COLO829 (cell line): ENCODE data around the gene SRA1.

ENCODE experiments used
- DNase-seq: peaks from one replicate; pipeline ENCODE4 v3.0.0; 2012; ENCODE audit warnings: low spot score

SRA1 gene

DNA sequence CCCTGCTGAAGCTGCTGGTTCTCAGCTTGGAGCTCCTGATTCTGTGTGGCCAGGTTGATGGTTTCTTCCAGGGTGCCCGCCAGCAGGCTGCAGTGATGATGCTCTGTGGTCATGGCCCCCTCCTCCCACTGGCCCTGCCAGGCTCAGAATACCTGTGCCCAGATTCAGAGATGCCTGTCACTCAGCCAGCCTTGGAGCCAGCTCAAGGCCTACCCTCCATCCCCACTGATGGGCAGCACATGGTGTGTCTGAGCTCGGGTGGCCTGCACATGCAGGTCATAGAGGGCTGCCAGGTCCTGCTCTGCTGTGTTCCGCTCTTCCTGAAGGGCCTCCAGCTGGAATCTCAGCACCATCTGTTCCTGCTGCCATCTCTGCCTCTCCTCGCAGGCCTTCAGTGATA lies 12.8 kb upstream of the SRA1 start:
- DNase-seq: no peak

DNA sequence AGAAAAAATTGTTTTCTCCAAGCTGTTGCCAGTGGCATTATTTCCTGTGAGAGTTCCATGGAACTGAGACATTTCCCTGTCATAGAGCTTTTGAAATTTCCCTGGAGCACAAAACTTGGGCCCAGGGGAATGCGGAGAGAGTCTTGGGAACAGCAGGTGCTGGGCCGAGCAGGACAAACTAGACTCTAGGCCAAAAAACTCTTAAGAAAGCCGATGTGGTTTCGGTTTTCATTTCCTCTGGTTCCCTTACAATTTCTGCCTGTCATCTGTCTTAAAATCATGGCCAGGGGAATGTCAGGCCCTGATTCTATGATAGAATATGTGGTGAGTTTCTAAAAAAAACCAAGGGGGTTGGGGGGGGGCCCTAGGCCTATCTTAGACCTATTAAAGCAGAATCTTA lies 11.9 kb upstream of the SRA1 start:
- DNase-seq: no peak

DNA sequence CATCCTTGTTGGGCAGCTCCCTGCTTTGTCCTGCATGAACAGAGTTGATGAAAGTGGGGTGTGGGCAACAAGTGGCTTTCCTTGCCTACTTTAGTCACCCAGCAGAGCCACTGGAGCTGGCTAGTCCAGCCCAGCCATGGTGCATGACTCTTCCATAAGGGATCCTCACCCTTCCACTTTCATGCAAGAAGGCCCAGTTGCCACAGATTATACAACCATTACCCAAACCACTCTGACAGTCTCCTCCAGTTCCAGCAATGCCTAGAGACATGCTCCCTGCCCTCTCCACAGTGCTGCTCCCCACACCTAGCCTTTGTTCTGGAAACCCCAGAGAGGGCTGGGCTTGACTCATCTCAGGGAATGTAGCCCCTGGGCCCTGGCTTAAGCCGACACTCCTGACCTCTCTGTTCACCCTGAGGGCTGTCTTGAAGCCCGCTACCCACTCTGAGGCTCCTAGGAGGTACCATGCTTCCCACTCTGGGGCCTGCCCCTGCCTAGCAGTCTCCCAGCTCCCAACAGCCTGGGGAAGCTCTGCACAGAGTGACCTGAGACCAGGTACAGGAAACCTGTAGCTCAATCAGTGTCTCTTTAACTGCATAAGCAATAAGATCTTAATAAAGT lies 11.3 kb upstream of the SRA1 start:
- no peak for DNase-seq

DNA sequence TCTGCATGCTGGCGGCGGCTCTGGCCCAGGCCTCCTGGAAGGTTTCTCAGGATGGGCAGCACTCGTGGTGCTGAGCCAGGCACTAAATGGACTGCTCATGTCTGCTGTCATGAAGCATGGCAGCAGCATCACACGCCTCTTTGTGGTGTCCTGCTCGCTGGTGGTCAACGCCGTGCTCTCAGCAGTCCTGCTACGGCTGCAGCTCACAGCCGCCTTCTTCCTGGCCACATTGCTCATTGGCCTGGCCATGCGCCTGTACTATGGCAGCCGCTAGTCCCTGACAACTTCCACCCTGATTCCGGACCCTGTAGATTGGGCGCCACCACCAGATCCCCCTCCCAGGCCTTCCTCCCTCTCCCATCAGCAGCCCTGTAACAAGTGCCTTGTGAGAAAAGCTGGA lies 10.6 kb upstream of the SRA1 start:
- no peak for DNase-seq

DNA sequence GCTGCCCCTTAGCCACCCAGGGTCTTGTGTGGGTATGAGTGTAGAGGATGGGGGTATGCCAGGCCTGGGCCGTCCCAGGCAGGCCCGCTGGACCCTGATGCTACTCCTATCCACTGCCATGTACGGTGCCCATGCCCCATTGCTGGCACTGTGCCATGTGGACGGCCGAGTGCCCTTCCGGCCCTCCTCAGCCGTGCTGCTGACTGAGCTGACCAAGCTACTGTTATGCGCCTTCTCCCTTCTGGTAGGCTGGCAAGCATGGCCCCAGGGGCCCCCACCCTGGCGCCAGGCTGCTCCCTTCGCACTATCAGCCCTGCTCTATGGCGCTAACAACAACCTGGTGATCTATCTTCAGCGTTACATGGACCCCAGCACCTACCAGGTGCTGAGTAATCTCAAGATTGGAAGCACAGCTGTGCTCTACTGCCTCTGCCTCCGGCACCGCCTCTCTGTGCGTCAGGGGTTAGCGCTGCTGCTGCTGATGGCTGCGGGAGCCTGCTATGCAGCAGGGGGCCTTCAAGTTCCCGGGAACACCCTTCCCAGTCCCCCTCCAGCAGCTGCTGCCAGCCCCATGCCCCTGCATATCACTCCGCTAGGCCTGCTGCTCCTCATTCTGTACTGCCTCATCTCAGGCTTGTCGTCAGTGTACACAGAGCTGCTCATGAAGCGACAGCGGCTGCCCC lies 10.0 kb upstream of the SRA1 start:
- no peak for DNase-seq

DNA sequence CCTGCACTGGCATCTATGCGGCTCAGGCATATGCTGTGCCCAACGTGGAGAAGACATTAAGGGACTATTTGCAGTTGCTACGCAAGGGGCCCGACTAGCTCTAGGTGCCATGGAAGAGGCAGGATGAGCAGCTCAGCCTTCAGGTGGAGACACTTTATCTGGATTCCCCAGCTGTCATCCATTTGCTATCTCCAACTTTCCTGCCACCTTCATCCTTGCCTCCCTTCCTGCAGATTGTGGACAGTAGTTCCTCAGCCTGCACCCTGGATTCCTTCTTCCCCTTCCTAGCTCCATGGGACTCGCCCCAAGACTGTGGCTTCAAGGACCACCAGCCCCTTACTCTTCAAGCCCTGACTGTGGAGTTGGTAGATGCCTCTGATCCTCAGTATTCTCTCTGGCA lies 9.4 kb upstream of the SRA1 start:
- DNase-seq: no peak

DNA sequence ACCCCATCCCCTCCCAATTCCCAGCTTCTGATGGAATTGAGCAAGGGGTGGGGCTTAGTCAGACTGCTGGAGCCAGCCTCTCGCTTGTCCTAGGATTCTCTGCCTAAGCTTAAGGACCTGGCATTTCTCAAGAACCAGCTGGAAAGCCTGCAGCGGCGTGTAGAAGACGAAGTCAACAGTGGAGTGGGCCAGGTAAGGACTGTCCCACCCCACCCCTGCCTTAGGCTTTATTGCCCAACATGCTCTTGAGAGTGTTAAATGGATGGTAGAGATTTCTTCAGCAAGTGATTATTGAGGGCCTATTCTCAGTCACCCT lies 8.5 kb upstream of the SRA1 start:
- no peak for DNase-seq

DNA sequence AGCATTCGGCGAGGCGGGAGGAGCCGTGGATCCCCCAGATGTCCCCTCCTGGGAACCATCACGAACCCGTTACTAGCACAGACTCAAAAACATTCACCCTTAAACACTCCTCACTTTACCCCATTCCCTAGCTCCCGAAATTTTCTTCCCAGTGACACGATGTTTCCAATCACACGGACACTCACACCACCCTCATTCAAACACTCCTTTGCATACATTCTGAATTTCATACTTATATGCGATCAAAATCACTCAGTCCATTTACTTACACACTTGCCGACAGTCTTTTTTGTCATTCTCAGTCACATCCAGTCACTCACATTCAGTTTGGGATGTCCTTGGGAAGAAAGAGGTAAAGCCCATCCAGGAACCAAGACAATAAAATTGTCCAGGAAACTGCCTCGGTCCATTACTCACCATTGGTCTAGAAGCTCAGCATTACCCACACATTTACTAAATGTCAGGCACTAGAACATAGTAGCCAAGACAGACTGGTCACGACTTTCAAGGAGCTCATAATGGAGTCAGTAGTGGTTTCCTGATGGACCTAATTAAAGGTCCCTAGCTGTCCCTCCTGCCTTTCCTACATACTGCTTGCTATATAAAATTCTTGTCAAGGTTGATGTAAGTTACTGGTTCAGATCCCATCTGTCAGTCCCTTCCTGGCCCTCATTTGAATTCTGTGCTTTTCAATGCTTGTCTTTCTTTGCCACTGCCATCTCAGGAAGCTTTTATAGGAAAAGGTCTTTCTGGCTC lies 7.9 kb upstream of the SRA1 start:
- no peak for DNase-seq

DNA sequence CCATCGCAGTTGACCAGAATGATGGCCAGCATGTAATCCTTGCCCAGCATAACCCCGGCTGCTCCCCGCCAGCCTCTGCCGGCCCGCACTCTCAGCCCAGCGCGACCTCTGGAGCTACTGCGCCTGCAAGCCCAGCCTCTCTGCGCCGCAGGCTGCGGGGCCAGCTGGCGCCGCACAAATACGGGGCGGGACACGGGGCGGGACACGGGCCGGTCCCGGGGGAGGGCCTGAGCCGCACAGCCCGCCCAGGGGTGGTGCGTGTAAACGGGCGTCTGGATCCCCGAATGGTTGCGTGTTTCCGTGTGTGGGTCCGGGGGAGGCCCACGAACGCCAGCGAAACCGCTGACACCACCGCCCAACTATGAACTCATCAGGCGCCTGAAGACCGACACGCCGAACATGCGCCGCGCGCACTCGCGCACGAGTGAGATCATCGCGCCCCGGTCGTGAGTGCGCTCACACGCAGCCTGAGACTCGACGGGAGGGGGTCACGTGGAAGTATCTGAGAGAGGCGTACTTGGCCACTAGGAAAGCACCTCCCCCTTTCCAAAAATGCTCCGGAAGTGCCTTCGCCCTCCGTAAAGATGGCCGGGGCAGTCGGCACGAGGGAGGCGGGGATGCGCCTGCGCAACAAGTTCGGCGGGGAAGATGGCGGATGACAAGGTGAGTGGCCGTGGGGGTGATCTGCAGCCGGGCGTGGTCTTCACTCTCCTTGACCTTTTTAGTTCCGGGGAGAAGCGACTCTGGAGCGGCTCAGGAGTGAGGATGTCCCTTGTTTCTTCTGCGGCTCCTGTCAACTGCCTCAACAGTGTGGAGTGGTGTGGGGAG lies 7.1 kb upstream of the SRA1 start, which contains the start of the genes APBB3 and SLC35A4:
Gene APBB3, minus strand, starts transcription at position 403 of the 828 bp plus-strand sequence. Its CDS starts 353 bp downstream, at position 50.
Gene SLC35A4, plus strand, starts transcription at position 633 of the 828 bp plus-strand sequence. CDS start 2,342 bp downstream, outside the sequence.
- DNase-seq: peak; percentile 89

DNA sequence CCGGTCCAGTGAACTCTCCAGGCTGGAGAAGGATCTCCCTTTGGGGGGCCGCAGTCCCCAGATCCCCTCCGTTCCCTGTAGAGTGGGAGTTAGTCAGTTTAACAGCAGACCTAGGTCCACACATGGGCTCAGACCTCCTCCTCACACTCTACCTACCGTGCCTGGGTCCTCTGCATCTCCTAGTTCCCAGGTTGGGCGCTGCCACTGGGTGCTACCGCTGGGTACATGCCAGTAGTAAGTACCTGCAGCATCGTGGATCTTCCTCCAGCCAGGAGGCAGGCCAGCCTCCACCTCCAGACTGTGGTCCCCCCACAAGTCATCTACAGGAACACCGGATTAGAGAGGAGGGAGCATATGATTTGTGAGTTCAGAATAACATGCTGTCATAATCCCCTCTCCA lies 6.3 kb upstream of the SRA1 start:
- no peak for DNase-seq

DNA sequence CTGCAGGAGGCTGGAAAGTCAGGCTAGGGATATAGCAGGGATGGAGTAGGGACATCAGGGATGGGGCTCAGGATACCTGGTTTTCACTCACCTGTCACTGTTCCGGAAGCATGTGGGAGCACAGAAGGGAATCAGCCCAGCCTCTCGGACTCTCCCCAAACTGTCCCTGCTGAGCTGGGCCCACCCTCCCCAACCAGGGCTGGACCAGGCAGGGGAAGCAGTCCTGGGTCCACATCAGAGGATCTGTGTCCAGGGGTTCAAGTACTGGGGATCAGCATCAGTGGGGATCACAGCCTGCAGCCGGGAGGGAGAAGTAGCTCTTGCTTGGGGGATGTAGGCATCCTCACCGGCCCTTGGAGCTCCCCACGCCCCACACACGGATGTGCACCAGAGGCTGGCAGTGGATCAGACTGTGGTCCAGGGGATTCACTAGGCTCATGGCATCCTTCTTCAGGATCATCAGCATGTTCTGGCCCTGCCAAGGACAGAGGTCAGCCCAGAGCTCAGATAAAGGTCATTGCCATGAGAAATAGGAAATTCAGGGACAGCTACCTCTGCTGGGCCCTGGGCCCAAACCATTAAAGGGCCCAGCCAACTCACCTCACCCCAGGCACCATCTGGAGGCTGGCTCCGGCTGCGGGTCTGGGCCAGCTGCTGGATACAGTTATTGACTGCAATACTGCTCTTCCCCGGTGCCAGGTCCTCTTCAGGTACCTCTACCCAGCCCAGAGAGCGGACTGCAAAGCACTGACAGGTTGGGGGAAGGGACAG lies 4.7 kb upstream of the SRA1 start:
- no peak for DNase-seq

DNA sequence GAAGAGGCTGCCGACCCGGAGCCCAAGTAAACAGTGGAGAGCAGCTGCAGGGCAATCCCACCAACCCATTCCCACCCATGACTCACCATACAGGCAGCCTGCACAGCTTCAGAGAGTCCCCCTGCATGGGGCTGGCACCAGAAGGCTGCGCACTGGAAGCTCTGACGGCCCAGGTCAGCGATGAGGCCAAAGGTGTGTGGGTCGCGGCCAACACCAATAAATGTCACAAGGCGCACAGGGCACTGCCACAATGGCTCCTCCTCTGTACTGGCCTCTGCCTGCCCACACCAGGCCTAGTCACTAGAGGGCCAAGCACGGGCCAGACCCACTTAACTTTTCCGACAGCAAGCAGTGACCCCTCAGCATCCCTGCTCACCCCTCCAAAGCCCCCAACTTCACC lies 3.0 kb upstream of the SRA1 start:
- DNase-seq: no peak

DNA sequence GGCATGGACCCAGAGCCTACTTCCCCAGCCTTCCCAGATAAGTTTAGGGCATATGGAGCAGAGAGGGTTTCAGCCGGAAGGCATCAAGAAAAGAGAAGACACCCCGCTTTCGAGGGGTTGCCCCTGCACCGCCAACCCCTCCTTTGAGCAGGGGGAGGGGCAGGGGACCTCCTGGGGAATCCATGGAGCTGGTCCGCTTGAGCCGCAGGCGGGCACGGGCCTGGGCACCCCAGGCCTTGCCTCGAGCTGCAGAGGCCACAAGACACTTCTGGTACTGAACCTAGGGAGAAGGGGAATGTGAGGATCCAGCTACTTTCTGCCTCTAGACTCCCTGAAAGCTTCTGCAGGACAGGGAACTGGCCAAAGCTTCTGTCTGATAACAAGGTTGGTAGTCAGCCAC lies 1.3 kb upstream of the SRA1 start:
- no peak for DNase-seq

DNA sequence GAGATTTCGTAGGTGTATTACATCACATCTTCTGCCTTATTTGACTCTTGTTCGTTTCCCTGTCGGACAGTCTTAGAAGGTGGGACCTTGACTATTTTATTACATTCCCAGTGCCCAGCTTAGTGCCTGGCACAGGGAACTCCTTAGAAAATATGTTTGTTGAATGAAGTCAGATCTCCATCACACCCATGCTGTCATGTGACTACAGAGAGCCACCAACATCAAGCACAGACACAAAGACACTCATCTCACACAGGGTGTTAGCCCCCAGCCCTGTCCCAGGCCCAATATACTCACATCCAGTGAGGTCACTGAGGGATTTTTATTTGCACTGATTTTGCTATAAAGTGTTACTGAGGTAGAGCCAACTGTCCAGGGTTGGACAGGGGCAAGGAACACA lies 692 bp upstream of the SRA1 start:
- no peak for DNase-seq

DNA sequence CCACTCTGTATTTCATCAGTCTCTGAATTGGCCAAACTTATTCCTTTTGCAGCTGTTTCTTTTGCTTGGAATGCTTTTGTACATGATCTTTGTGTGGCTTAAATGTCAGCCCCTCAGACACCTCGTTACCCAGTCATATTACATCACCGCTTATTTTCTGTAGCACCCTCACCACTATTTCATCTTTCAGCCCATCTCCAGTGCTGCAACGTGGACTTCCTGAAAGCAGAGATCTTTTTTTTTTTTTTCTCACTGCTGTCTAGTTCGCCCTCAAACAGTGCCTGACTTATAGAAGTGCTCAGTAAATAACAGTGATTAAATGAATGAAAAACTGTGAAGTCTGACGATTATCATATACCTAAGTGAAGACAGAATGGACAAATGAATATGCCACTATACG lies 835 bp downstream of the SRA1 start:
- no peak for DNase-seq

DNA sequence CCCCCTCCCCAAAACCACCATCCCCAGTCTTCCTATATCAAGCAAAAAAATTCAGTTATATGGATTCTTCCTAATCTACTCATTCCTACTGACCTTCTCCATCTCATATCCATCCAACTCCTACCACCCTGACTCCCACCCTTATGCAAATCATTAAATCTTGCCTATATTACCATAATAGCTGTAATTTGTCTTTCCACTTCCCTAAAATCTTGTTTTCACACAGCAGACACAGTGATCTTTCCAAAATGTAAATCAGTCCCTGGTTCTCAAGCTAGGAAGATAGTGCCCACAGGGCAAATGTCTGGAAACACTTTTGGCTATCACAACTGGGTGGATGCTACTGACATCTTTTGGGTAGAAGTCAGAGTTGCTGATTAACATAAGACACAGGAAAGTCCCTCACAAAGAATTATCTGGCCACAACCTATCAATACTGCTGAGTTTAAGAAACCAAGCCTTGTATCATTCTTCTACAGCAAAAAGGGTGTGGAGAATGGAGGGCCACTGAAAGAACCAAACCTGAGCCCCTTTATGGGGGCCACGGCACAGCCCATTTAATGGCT lies 1.4 kb downstream of the SRA1 start:
- DNase-seq: no peak

DNA sequence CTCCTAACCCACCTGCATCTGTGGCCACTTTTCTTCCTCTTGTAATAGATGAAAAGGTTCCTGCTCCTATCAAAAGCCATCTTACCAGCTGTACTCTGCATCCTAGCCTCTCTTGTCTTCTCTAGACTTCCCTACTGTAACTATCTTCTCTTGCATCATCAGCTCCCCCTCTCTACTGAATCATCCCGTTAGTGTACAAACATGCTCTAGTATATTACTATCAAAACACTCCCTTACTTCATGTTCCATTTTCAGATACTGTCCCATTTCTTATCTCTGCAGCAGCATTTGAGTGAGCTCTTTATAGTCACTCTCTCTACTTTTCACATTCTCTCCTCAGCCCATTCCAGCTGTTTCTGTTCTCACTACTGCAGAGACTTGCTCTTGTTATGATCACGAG lies 2.8 kb downstream of the SRA1 start:
- no peak for DNase-seq

DNA sequence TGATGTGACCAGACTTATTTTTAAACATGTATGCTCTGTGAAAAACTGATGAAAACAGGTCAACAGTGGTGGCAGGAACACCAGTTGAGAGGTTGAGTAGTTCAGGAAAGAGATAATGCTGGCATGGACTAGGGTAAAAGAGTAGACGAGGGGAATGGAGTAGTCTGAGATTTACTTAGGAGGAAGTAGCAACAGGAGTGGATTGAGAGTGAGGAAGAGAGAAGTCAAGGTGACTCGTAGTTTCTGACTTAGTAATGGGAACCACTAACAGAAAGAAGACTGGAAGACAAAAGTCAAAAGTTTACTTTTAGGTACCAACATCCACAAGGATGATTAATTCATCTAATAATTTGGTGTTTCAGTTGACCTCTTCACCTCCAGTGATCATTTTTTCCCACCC lies 3.6 kb downstream of the SRA1 start:
- DNase-seq: no peak

DNA sequence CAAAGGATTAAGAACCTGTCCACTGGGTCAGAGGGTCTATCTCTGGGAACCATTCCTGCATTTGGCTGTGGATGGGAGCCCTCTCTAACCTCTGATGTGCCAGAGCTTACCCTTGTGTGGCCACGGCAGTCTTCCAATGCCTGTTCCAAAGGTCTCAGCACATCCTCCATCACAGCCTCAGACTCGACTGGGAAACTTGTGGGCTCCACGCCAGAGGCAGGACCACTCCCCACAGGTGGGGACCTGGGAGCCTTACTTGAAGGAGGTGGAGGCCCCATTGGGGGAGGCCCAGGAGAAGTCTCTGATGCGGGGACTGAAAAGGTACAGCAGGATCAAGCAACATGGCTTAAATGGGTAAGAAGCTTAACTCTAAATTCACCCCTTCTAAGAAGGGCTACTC lies 5.4 kb downstream of the SRA1 start:
- DNase-seq: no peak

DNA sequence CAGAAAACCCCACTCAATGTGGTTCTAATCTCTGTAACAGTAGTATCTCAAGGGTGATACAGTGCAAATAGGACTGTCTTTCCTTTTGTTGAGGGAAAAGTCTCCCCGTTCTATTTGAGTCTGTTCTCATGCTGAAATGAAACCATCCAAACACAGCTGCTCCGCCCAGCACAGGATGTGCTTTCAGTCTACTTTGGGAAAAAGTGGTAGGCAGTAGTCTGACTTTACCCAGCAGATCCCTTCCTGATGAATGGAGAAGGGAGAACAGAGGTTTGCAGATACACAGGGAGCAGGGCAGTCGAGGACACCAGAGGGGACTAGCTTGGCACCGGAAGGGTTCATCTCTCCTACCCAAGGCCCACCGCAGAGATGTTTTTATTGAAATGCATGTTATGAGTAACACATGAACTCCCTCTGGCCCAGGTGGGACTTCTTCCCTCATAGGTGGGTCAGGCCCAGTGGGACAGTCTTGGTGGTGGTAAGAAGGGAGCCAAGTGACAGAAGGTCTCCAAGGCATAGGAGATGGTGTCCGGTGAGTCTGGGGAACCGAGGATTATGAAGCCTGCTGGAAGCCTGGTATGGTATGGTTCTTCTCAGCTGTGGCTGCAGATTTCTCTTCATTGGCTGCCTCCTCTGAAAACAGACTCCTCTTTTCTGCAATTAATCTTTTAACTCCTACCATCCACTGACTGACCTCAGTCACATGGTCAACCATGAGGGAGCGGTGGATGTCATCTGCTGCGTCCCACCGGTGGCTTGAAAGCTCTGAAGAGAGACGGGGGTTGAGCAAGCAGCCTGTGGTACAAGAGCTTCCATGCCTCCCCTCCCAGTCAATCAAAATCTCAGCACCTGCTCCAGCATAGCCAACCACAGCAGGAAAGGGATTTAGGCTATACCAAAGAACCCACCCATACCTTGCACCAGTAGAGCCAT lies 6.9 kb downstream of the SRA1 start:
- no peak for DNase-seq
